ENCODE measurements around the gene PLXDC1.

- TF ChIP-seq CTCF (IDR thresholded peaks at IDR 0.05) = no peak
- no peak for TF ChIP-seq POLR2A (IDR thresholded peaks at IDR 0.05)
- TF ChIP-seq POLR2AphosphoS5 (IDR thresholded peaks at IDR 0.05) = no peak
- TF ChIP-seq EP300 (IDR thresholded peaks at IDR 0.05) = no peak
Observed at GRCh38 chr17:39100530-39100929, 50.9 kb downstream of the PLXDC1 start.
